Neuron (in vitro differentiated cells): ENCODE results near the gene FOXP1.

Experiments used
- H2AFZ ChIP-seq: one replicate; pipeline ENCODE4 v1.6.1; 2013; ENCODE audit warnings: low read depth, mild to moderate bottlenecking, inconsistent platforms, low read length, moderate library complexity
- H3K27me3 ChIP-seq: one replicate; pipeline ENCODE4 v1.6.1; 2013; ENCODE audit warnings: low read length; ENCODE audit not compliant: insufficient read depth
- H3K36me3 ChIP-seq: one replicate; pipeline ENCODE4 v1.6.1; 2013; ENCODE audit warnings: low read length; ENCODE audit not compliant: insufficient read depth
- H3K4me1 ChIP-seq: one replicate; pipeline ENCODE4 v1.6.1; 2013; ENCODE audit warnings: low read length; ENCODE audit not compliant: insufficient read depth
- H3K4me3 ChIP-seq: 2 replicates; pipeline ENCODE4 v1.5.1; 2013; ENCODE audit warnings: mild to moderate bottlenecking, low read length, moderate library complexity
- H3K9me3 ChIP-seq: one replicate; pipeline ENCODE4 v1.6.1; 2013; ENCODE audit warnings: low read length

The FOXP1 gene

GRCh38 chr3:71400986-71401451 is 182.5 kb downstream of the FOXP1 start:
- H3K36me3 ChIP-seq = no peaks in the 10 kb centered on the region
- no peaks in the 10 kb centered on the region for H3K4me1 ChIP-seq
- H3K4me3 ChIP-seq = no peak overlapping the region
- H2AFZ ChIP-seq = no peak overlapping the region
- no peaks in the 10 kb centered on the region for H3K27me3 ChIP-seq
- no peaks in the 10 kb centered on the region for H3K9me3 ChIP-seq

GRCh38 chr3:71399478-71399877 is 184.1 kb downstream of the FOXP1 start:
- Histone ChIP-seq H2AFZ (no peak overlapping the region), H3K27me3 (no peaks in the 10 kb centered on the region), H3K4me1 (no peaks in the 10 kb centered on the region), H3K36me3 (no peaks in the 10 kb centered on the region), H3K9me3 (no peaks in the 10 kb centered on the region), H3K4me3 (no peak overlapping the region)

GRCh38 chr3:71398157-71398836 is 185.2 kb downstream of the FOXP1 start:
- Histone ChIP-seq H3K4me3 (no peak overlapping the region), H3K4me1 (no peaks in the 10 kb centered on the region), H3K9me3 (no peaks in the 10 kb centered on the region), H2AFZ (no peak overlapping the region), H3K27me3 (no peaks in the 10 kb centered on the region), H3K36me3 (no peaks in the 10 kb centered on the region)

- H2AFZ ChIP-seq = no peak overlapping the region
- H3K36me3 ChIP-seq = no peaks in the 10 kb centered on the region
- no peak overlapping the region for H3K4me3 ChIP-seq
- no peaks in the 10 kb centered on the region for H3K9me3 ChIP-seq
- H3K27me3 ChIP-seq = no peaks in the 10 kb centered on the region
- no peaks in the 10 kb centered on the region for H3K4me1 ChIP-seq
These were observed 185.8 kb downstream of the FOXP1 start for GRCh38 chr3:71397726-71398125.

- no peak overlapping the region for H3K4me3 ChIP-seq
- H3K9me3 ChIP-seq = no peaks in the 10 kb centered on the region
- H3K4me1 ChIP-seq = no peaks in the 10 kb centered on the region
- no peak overlapping the region for H2AFZ ChIP-seq
- no peaks in the 10 kb centered on the region for H3K36me3 ChIP-seq
- H3K27me3 ChIP-seq = no peaks in the 10 kb centered on the region
These were observed 186.5 kb downstream of the FOXP1 start for GRCh38 chr3:71397046-71397445.

- no peaks in the 10 kb centered on the region for H3K4me1 ChIP-seq
- no peaks in the 10 kb centered on the region for H3K9me3 ChIP-seq
- H3K27me3 ChIP-seq = no peaks in the 10 kb centered on the region
- no peak overlapping the region for H3K4me3 ChIP-seq
- H3K36me3 ChIP-seq = no peaks in the 10 kb centered on the region
- H2AFZ ChIP-seq = no peak overlapping the region
These were observed 187.4 kb downstream of the FOXP1 start for GRCh38 chr3:71395927-71396695.

GRCh38 chr3:71395470-71395869 is 188.1 kb downstream of the FOXP1 start:
- Histone ChIP-seq H3K9me3 (no peaks in the 10 kb centered on the region), H2AFZ (no peak overlapping the region), H3K36me3 (no peaks in the 10 kb centered on the region), H3K4me3 (no peak overlapping the region), H3K27me3 (no peaks in the 10 kb centered on the region), H3K4me1 (no peaks in the 10 kb centered on the region)

GRCh38 chr3:71393745-71394144 is 189.8 kb downstream of the FOXP1 start:
- H3K4me1 ChIP-seq = peaks cover 7% of the 10 kb centered on the region
- no peaks in the 10 kb centered on the region for H3K36me3 ChIP-seq
- H3K9me3 ChIP-seq = no peaks in the 10 kb centered on the region
- H2AFZ ChIP-seq = no peak overlapping the region
- H3K27me3 ChIP-seq = no peaks in the 10 kb centered on the region
- H3K4me3 ChIP-seq = no peak overlapping the region

- Histone ChIP-seq H2AFZ (no peak overlapping the region), H3K4me3 (no peak overlapping the region), H3K27me3 (no peaks in the 10 kb centered on the region), H3K9me3 (no peaks in the 10 kb centered on the region), H3K4me1 (peaks cover 7% of the 10 kb centered on the region), H3K36me3 (no peaks in the 10 kb centered on the region)
These were observed 190.4 kb downstream of the FOXP1 start for GRCh38 chr3:71393093-71393492.

GRCh38 chr3:71392251-71392650 is 191.3 kb downstream of the FOXP1 start:
- H3K4me1 ChIP-seq = peaks cover 7% of the 10 kb centered on the region
- H3K27me3 ChIP-seq = no peaks in the 10 kb centered on the region
- H3K9me3 ChIP-seq = no peaks in the 10 kb centered on the region
- no peak overlapping the region for H2AFZ ChIP-seq
- no peaks in the 10 kb centered on the region for H3K36me3 ChIP-seq
- no peak overlapping the region for H3K4me3 ChIP-seq

- no peak overlapping the region for H2AFZ ChIP-seq
- no peaks in the 10 kb centered on the region for H3K36me3 ChIP-seq
- H3K4me3 ChIP-seq = no peak overlapping the region
- H3K27me3 ChIP-seq = no peaks in the 10 kb centered on the region
- H3K4me1 ChIP-seq = peaks cover 7% of the 10 kb centered on the region
- no peaks in the 10 kb centered on the region for H3K9me3 ChIP-seq
These were observed 192.2 kb downstream of the FOXP1 start for GRCh38 chr3:71391361-71391760.

GRCh38 chr3:71389911-71390573 is 193.5 kb downstream of the FOXP1 start:
- H3K4me3 ChIP-seq = no peak overlapping the region

GRCh38 chr3:71389191-71389590 is 194.3 kb downstream of the FOXP1 start:
- H2AFZ ChIP-seq = no peak overlapping the region
- peaks cover 7% of the 10 kb centered on the region for H3K4me1 ChIP-seq
- no peaks in the 10 kb centered on the region for H3K9me3 ChIP-seq
- H3K4me3 ChIP-seq = no peak overlapping the region
- H3K36me3 ChIP-seq = no peaks in the 10 kb centered on the region
- H3K27me3 ChIP-seq = no peaks in the 10 kb centered on the region

More at GRCh38 chr3:71389911-71390573, 193.5 kb downstream of the FOXP1 start:
- Histone ChIP-seq H3K9me3 (no peaks in the 10 kb centered on the region), H3K4me1 (peaks cover 7% of the 10 kb centered on the region), H2AFZ (no peak overlapping the region), H3K27me3 (no peaks in the 10 kb centered on the region), H3K36me3 (no peaks in the 10 kb centered on the region)
